NCI-H524 treated with DMSO at 0.1 percent for 48 hours (cell line): Measurements from ENCODE around the gene TC2N.
"Not testable (repeated sequence)": the region's sequence is repeated elsewhere in the genome, so short reads cannot be mapped to it uniquely, and the experiment has no call there.

Experiments used
- DNase-seq: peaks from one replicate; lab custom pipeline; 2025; lab: John Stamatoyannopoulos, UW

TC2N gene

GRCh38 chr14:91753501-91754128 is 113.7 kb downstream of the TC2N start:
- no peak for DNase-seq

GRCh38 chr14:91752961-91753360 is 114.4 kb downstream of the TC2N start:
- no peak for DNase-seq

GRCh38 chr14:91751719-91752118 is 115.6 kb downstream of the TC2N start:
- no peak for DNase-seq

- DNase-seq, result no peak
These were observed 116.6 kb downstream of the TC2N start for GRCh38 chr14:91750634-91751198.

GRCh38 chr14:91749868-91750267 is 117.5 kb downstream of the TC2N start:
- DNase-seq, result peak; percentile 51

- no peak for DNase-seq
These were observed 119.3 kb downstream of the TC2N start for GRCh38 chr14:91748049-91748448.

GRCh38 chr14:91745344-91745743 is 122.0 kb downstream of the TC2N start:
- no peak for DNase-seq

- no peak for DNase-seq
These were observed 123.3 kb downstream of the TC2N start for GRCh38 chr14:91744068-91744480.

GRCh38 chr14:91743305-91743653 is 124.1 kb downstream of the TC2N start:
- no peak for DNase-seq

GRCh38 chr14:91742621-91743304 is 124.6 kb downstream of the TC2N start:
- DNase-seq, result no peak

- not testable (repeated sequence) for DNase-seq
These were observed 127.5 kb downstream of the TC2N start for GRCh38 chr14:91739867-91740266.

- no peak for DNase-seq
These were observed 129.7 kb downstream of the TC2N start for GRCh38 chr14:91737619-91738018.

GRCh38 chr14:91732859-91733477 is 134.4 kb downstream of the TC2N start:
- DNase-seq, result no peak

GRCh38 chr14:91732439-91732838 is 134.9 kb downstream of the TC2N start:
- DNase-seq, result no peak

GRCh38 chr14:91731986-91732385 is 135.3 kb downstream of the TC2N start, which contains the start of gene CATSPERB:
CATSPERB (minus strand) TSS chr14:91732086; CDS start chr14:91729479, 2,607 bp downstream.
- no peak for DNase-seq

GRCh38 chr14:91731018-91731417 is 136.3 kb downstream of the TC2N start:
- no peak for DNase-seq

GRCh38 chr14:91729756-91730155 is 137.6 kb downstream of the TC2N start:
- DNase-seq, result no peak
